Activated CD4-positive, alpha-beta T cell treated with anti-CD3 and anti-CD28 coated beads, Interleukin-2, amount 50 U/mL, for 1 hour (primary cell): Measurements from ENCODE around the gene SORCS1.

ENCODE experiments used
- DNase-seq: peaks from one replicate; pipeline ENCODE4 v3.0.0-alpha.2; 2020

Gene SORCS1

GRCh38 chr10:106643473-106643872 is 521.0 kb downstream of the SORCS1 start:
- no peak for DNase-seq

- no peak for DNase-seq
Observed at GRCh38 chr10:106637873-106638272, 526.6 kb downstream of the SORCS1 start.

GRCh38 chr10:106636766-106637491 is 527.6 kb downstream of the SORCS1 start:
- no peak for DNase-seq

GRCh38 chr10:106635947-106636346 is 528.6 kb downstream of the SORCS1 start:
- no peak for DNase-seq

GRCh38 chr10:106631016-106631702 is 533.3 kb downstream of the SORCS1 start:
- no peak for DNase-seq

GRCh38 chr10:106626371-106626770 is 538.1 kb downstream of the SORCS1 start:
- DNase-seq, result no peak

- no peak for DNase-seq
Observed at GRCh38 chr10:106625751-106626150, 538.8 kb downstream of the SORCS1 start.

- no peak for DNase-seq
Observed at GRCh38 chr10:106619346-106619745, 545.2 kb downstream of the SORCS1 start.

GRCh38 chr10:106618646-106619045 is 545.9 kb downstream of the SORCS1 start:
- no peak for DNase-seq

- DNase-seq, result no peak
Observed at GRCh38 chr10:106615081-106615480, 549.4 kb downstream of the SORCS1 start.

- DNase-seq, result no peak
Observed at GRCh38 chr10:106614293-106614692, 550.2 kb downstream of the SORCS1 start.

GRCh38 chr10:106612381-106612780 is 552.1 kb downstream of the SORCS1 start:
- DNase-seq, result no peak

GRCh38 chr10:106609470-106610266 is 554.8 kb downstream of the SORCS1 start:
- no peak for DNase-seq

- no peak for DNase-seq
Observed at GRCh38 chr10:106608066-106608465, 556.4 kb downstream of the SORCS1 start.

- no peak for DNase-seq
Observed at GRCh38 chr10:106595281-106595680, 569.2 kb downstream of the SORCS1 start.

- DNase-seq, result no peak
Observed at GRCh38 chr10:106593876-106594275, 570.6 kb downstream of the SORCS1 start.

GRCh38 chr10:106592396-106592795 is 572.1 kb downstream of the SORCS1 start:
- DNase-seq, result no peak

- DNase-seq, result no peak
Observed at GRCh38 chr10:106582291-106582690, 582.2 kb downstream of the SORCS1 start.

- no peak for DNase-seq
Observed at GRCh38 chr10:106577756-106578155, 586.8 kb downstream of the SORCS1 start.

- no peak for DNase-seq
Observed at GRCh38 chr10:106577266-106577665, 587.2 kb downstream of the SORCS1 start.

GRCh38 chr10:106576534-106576933 is 588.0 kb downstream of the SORCS1 start:
- no peak for DNase-seq

- DNase-seq, result no peak
Observed at GRCh38 chr10:106573106-106573505, 591.4 kb downstream of the SORCS1 start.

GRCh38 chr10:106571192-106571946 is 593.1 kb downstream of the SORCS1 start:
- DNase-seq, result no peak
